Sigmoid colon (tissue), 4 donors: ENCODE data around the gene FBXL13.
"Not testable (repeated sequence)": the region's sequence is repeated elsewhere in the genome, so short reads cannot be mapped to it uniquely, and the experiment has no call there.

Experiments used
- CTCF ChIP-seq, 4 experiments: fragments of 450-650 bp in 3 of 4; fragments of 200-600 bp in 1 of 4; IDR thresholded peaks; one replicate each; pipeline ENCODE4 v1.5.1; 2016 to 2019; ENCODE audit warnings: antibody characterized with exemption in 4 of 4, mild to moderate bottlenecking in 3 of 4, moderate library complexity in 2 of 4
- POLR2A ChIP-seq, 2 donors: fragments of 450-650 bp; IDR thresholded peaks; one replicate each; pipeline ENCODE4 v1.6.1; 2016; ENCODE audit warnings: antibody characterized with exemption in 2 of 2, mild to moderate bottlenecking in 2 of 2, moderate library complexity in 2 of 2
- POLR2AphosphoS5 ChIP-seq, 4 donors: sonication (generic); formaldehyde crosslinking; IDR thresholded peaks; one replicate each; pipeline ENCODE4 v1.6.1; 2017; ENCODE audit warnings: antibody characterized with exemption in 4 of 4

GRCh38 chr7:102788770-102789169 is 285.8 kb downstream of the FBXL13 start:
- TF ChIP-seq CTCF, POLR2A, POLR2AphosphoS5 (IDR thresholded peaks at IDR 0.05): not testable (repeated sequence)
